Measurements from ENCODE around the gene PIGS.

GRCh38 chr17:28618464-28618863 lies 47.1 kb upstream of the PIGS start:
- TF ChIP-seq MAX (IDR thresholded peaks at IDR 0.05; ENCODE audit: low read depth) = no peak
- no peak for TF ChIP-seq CTCF (IDR thresholded peaks at IDR 0.05)
- no peak for TF ChIP-seq POLR2AphosphoS5 (IDR thresholded peaks at IDR 0.05; ENCODE audit: low read depth, low read length)
- TF ChIP-seq EP300 (IDR thresholded peaks at IDR 0.05; ENCODE audit: borderline replicate concordance in 1 of 2, low read depth in 1 of 2, low read length in 1 of 2) = no peak
- no peak for TF ChIP-seq RAD21 (IDR thresholded peaks at IDR 0.05; ENCODE audit: low read length)
- TF ChIP-seq SMC3 (IDR thresholded peaks at IDR 0.05; ENCODE audit: low read depth, low read length) = no peak
- no peak for TF ChIP-seq TEAD4 (IDR thresholded peaks at IDR 0.05; ENCODE audit: borderline replicate concordance, insufficient read depth)
- no peak for TF ChIP-seq EZH2phosphoT487 (IDR thresholded peaks at IDR 0.05; ENCODE audit: borderline replicate concordance, low read depth)
- TF ChIP-seq SIN3A (IDR thresholded peaks at IDR 0.05; ENCODE audit: borderline replicate concordance, low read depth, low read length) = no peak
- no peak for TF ChIP-seq FOXJ3 (CRISPR knock-in tag; IDR thresholded peaks at IDR 0.05)

Measured in SK-N-SH (cell line).